ENCODE results near the gene SOD3.

SOD3 gene

GRCh38 chr4:24809815-24810405 is 14.5 kb downstream of the SOD3 start:
- Histone ChIP-seq H3K4me3 (ENCODE audit: insufficient read length, low read depth) (no peak overlapping the region), H3K27me3 (ENCODE audit: insufficient read depth, insufficient read length) (no peaks in the 10 kb centered on the region), H3K36me3 (ENCODE audit: insufficient read depth, insufficient read length, low read length) (no peaks in the 10 kb centered on the region), H3K9me3 (ENCODE audit: insufficient read depth, low read length) (no peaks in the 10 kb centered on the region), H3K4me1 (ENCODE audit: insufficient read depth, insufficient read length) (no peaks in the 10 kb centered on the region), H3K9ac (ENCODE audit: insufficient read length, low read depth) (no peak overlapping the region)
- TF ChIP-seq SUZ12 (IDR thresholded peaks at IDR 0.05; ENCODE audit: extremely low read depth, insufficient read depth, insufficient read length) (no peak), YY1 (IDR thresholded peaks at IDR 0.05; ENCODE audit: insufficient read depth, insufficient read length) (no peak), ZNF274 (IDR thresholded peaks at IDR 0.05; ENCODE audit: low read depth, low read length) (no peak)
- no peak for DNase-seq (ENCODE audit: low read depth, low spot score)

- no peaks in the 10 kb centered on the region for H3K36me3 ChIP-seq (ENCODE audit: insufficient read depth, insufficient read length, low read length)
- no peaks in the 10 kb centered on the region for H3K9me3 ChIP-seq (ENCODE audit: insufficient read depth, low read length)
- DNase-seq (ENCODE audit: low read depth, low spot score) = no peak
- no peak overlapping the region for H3K4me3 ChIP-seq (ENCODE audit: insufficient read length, low read depth)
- no peak for TF ChIP-seq YY1 (IDR thresholded peaks at IDR 0.05; ENCODE audit: insufficient read depth, insufficient read length)
- no peak for TF ChIP-seq SUZ12 (IDR thresholded peaks at IDR 0.05; ENCODE audit: extremely low read depth, insufficient read depth, insufficient read length)
- no peak for TF ChIP-seq ZNF274 (IDR thresholded peaks at IDR 0.05; ENCODE audit: low read depth, low read length)
- no peaks in the 10 kb centered on the region for H3K27me3 ChIP-seq (ENCODE audit: insufficient read depth, insufficient read length)
- H3K4me1 ChIP-seq (ENCODE audit: insufficient read depth, insufficient read length) = no peaks in the 10 kb centered on the region
- H3K9ac ChIP-seq (ENCODE audit: insufficient read length, low read depth) = no peak overlapping the region
These were observed 15.7 kb downstream of the SOD3 start for GRCh38 chr4:24810871-24811631.

GRCh38 chr4:24813732-24814131 is 18.4 kb downstream of the SOD3 start:
- Histone ChIP-seq H3K27me3 (ENCODE audit: insufficient read depth, insufficient read length) (no peaks in the 10 kb centered on the region), H3K9ac (ENCODE audit: insufficient read length, low read depth) (no peak overlapping the region), H3K4me3 (ENCODE audit: insufficient read length, low read depth) (no peak overlapping the region), H3K36me3 (ENCODE audit: insufficient read depth, insufficient read length, low read length) (peaks cover 4% of the 10 kb centered on the region), H3K9me3 (ENCODE audit: insufficient read depth, low read length) (no peaks in the 10 kb centered on the region), H3K4me1 (ENCODE audit: insufficient read depth, insufficient read length) (no peaks in the 10 kb centered on the region)
- no peak for DNase-seq (ENCODE audit: low read depth, low spot score)
- TF ChIP-seq SUZ12 (IDR thresholded peaks at IDR 0.05; ENCODE audit: extremely low read depth, insufficient read depth, insufficient read length) (no peak), YY1 (IDR thresholded peaks at IDR 0.05; ENCODE audit: insufficient read depth, insufficient read length) (no peak), ZNF274 (IDR thresholded peaks at IDR 0.05; ENCODE audit: low read depth, low read length) (no peak)

- H3K4me3 ChIP-seq (ENCODE audit: insufficient read length, low read depth) = no peak overlapping the region
- no peak overlapping the region for H3K9ac ChIP-seq (ENCODE audit: insufficient read length, low read depth)
- H3K36me3 ChIP-seq (ENCODE audit: insufficient read depth, insufficient read length, low read length) = peaks cover 8% of the 10 kb centered on the region
- H3K27me3 ChIP-seq (ENCODE audit: insufficient read depth, insufficient read length) = no peaks in the 10 kb centered on the region
- H3K4me1 ChIP-seq (ENCODE audit: insufficient read depth, insufficient read length) = no peaks in the 10 kb centered on the region
- H3K9me3 ChIP-seq (ENCODE audit: insufficient read depth, low read length) = no peaks in the 10 kb centered on the region
- no peak for DNase-seq (ENCODE audit: low read depth, low spot score)
- TF ChIP-seq SUZ12 (IDR thresholded peaks at IDR 0.05; ENCODE audit: extremely low read depth, insufficient read depth, insufficient read length) = no peak
- no peak for TF ChIP-seq ZNF274 (IDR thresholded peaks at IDR 0.05; ENCODE audit: low read depth, low read length)
- TF ChIP-seq YY1 (IDR thresholded peaks at IDR 0.05; ENCODE audit: insufficient read depth, insufficient read length) = no peak
These were observed 21.4 kb downstream of the SOD3 start for GRCh38 chr4:24816797-24817196.

- no peaks in the 10 kb centered on the region for H3K27me3 ChIP-seq (ENCODE audit: insufficient read depth, insufficient read length)
- H3K4me3 ChIP-seq (ENCODE audit: insufficient read length, low read depth) = no peak overlapping the region
- H3K36me3 ChIP-seq (ENCODE audit: insufficient read depth, insufficient read length, low read length) = peaks cover 8% of the 10 kb centered on the region
- H3K9me3 ChIP-seq (ENCODE audit: insufficient read depth, low read length) = no peaks in the 10 kb centered on the region
- DNase-seq (ENCODE audit: low read depth, low spot score) = no peak
- no peaks in the 10 kb centered on the region for H3K4me1 ChIP-seq (ENCODE audit: insufficient read depth, insufficient read length)
- TF ChIP-seq ZNF274 (IDR thresholded peaks at IDR 0.05; ENCODE audit: low read depth, low read length) (no peak), SUZ12 (IDR thresholded peaks at IDR 0.05; ENCODE audit: extremely low read depth, insufficient read depth, insufficient read length) (no peak), YY1 (IDR thresholded peaks at IDR 0.05; ENCODE audit: insufficient read depth, insufficient read length) (no peak)
- no peak overlapping the region for H3K9ac ChIP-seq (ENCODE audit: insufficient read length, low read depth)
These were observed 25.2 kb downstream of the SOD3 start for GRCh38 chr4:24820541-24820940.

GRCh38 chr4:24824720-24825119 is 29.3 kb downstream of the SOD3 start:
- H3K4me1 ChIP-seq (ENCODE audit: insufficient read depth, insufficient read length) = no peaks in the 10 kb centered on the region
- H3K36me3 ChIP-seq (ENCODE audit: insufficient read depth, insufficient read length, low read length) = no peaks in the 10 kb centered on the region
- no peak overlapping the region for H3K4me3 ChIP-seq (ENCODE audit: insufficient read length, low read depth)
- H3K9ac ChIP-seq (ENCODE audit: insufficient read length, low read depth) = no peak overlapping the region
- TF ChIP-seq ZNF274 (IDR thresholded peaks at IDR 0.05; ENCODE audit: low read depth, low read length) (no peak), SUZ12 (IDR thresholded peaks at IDR 0.05; ENCODE audit: extremely low read depth, insufficient read depth, insufficient read length) (no peak), YY1 (IDR thresholded peaks at IDR 0.05; ENCODE audit: insufficient read depth, insufficient read length) (no peak)
- H3K9me3 ChIP-seq (ENCODE audit: insufficient read depth, low read length) = no peaks in the 10 kb centered on the region
- DNase-seq (ENCODE audit: low read depth, low spot score) = no peak
- no peaks in the 10 kb centered on the region for H3K27me3 ChIP-seq (ENCODE audit: insufficient read depth, insufficient read length)

GRCh38 chr4:24831637-24832036 is 36.3 kb downstream of the SOD3 start:
- Histone ChIP-seq H3K36me3 (ENCODE audit: insufficient read depth, insufficient read length, low read length) (peaks cover 5% of the 10 kb centered on the region), H3K9ac (ENCODE audit: insufficient read length, low read depth) (no peak overlapping the region), H3K9me3 (ENCODE audit: insufficient read depth, low read length) (no peaks in the 10 kb centered on the region), H3K4me3 (ENCODE audit: insufficient read length, low read depth) (no peak overlapping the region), H3K27me3 (ENCODE audit: insufficient read depth, insufficient read length) (no peaks in the 10 kb centered on the region), H3K4me1 (ENCODE audit: insufficient read depth, insufficient read length) (no peaks in the 10 kb centered on the region)
- TF ChIP-seq YY1 (IDR thresholded peaks at IDR 0.05; ENCODE audit: insufficient read depth, insufficient read length) (no peak), ZNF274 (IDR thresholded peaks at IDR 0.05; ENCODE audit: low read depth, low read length) (no peak), SUZ12 (IDR thresholded peaks at IDR 0.05; ENCODE audit: extremely low read depth, insufficient read depth, insufficient read length) (no peak)
- no peak for DNase-seq (ENCODE audit: low read depth, low spot score)

All from NT2/D1 (cell line).